Subcutaneous abdominal adipose tissue (tissue), 5 donors: ENCODE measurements around the gene NPDC1.

ENCODE experiments used
- H3K27ac ChIP-seq: one replicate; pipeline ENCODE4 v1.7.0; 2013; ENCODE audit warnings: low read depth, mild to moderate bottlenecking, inconsistent platforms, low read length, moderate library complexity
- H3K27me3 ChIP-seq, 5 donors: one replicate each; pipeline ENCODE4 v1.7.0; 2013; ENCODE audit warnings: low read length in 5 of 5, inconsistent platforms in 1 of 5; ENCODE audit not compliant: control insufficient read depth in 5 of 5, insufficient read depth in 4 of 5
- H3K36me3 ChIP-seq, 5 donors: one replicate each; pipeline ENCODE4 v1.7.0; 2013; ENCODE audit warnings: low read length in 5 of 5; ENCODE audit not compliant: control insufficient read depth in 5 of 5, insufficient read depth in 5 of 5
- H3K4me1 ChIP-seq, 5 donors: one replicate each; pipeline ENCODE4 v1.7.0; 2013; ENCODE audit warnings: low read length in 5 of 5, mild to moderate bottlenecking in 3 of 5, moderate library complexity in 1 of 5; ENCODE audit not compliant: control insufficient read depth in 5 of 5, insufficient read depth in 5 of 5
- H3K4me3 ChIP-seq, 5 donors: one replicate each; pipeline ENCODE4 v1.7.0; 2013; ENCODE audit warnings: low read length in 5 of 5, low read depth in 1 of 5
- H3K9ac ChIP-seq, 5 donors: one replicate each; pipeline ENCODE4 v1.7.0; 2013; ENCODE audit warnings: low read length in 5 of 5, mild to moderate bottlenecking in 4 of 5, moderate library complexity in 3 of 5
- H3K9me3 ChIP-seq, 5 donors: one replicate each; pipeline ENCODE4 v1.7.0; 2013; ENCODE audit warnings: low read length in 5 of 5; ENCODE audit not compliant: control insufficient read depth in 5 of 5
- donor health status: healthy.
- donor health status: healthy.
- donor health status: healthy.
- donor health status: healthy.
- donor health status: healthy.

Gene NPDC1

DNA sequence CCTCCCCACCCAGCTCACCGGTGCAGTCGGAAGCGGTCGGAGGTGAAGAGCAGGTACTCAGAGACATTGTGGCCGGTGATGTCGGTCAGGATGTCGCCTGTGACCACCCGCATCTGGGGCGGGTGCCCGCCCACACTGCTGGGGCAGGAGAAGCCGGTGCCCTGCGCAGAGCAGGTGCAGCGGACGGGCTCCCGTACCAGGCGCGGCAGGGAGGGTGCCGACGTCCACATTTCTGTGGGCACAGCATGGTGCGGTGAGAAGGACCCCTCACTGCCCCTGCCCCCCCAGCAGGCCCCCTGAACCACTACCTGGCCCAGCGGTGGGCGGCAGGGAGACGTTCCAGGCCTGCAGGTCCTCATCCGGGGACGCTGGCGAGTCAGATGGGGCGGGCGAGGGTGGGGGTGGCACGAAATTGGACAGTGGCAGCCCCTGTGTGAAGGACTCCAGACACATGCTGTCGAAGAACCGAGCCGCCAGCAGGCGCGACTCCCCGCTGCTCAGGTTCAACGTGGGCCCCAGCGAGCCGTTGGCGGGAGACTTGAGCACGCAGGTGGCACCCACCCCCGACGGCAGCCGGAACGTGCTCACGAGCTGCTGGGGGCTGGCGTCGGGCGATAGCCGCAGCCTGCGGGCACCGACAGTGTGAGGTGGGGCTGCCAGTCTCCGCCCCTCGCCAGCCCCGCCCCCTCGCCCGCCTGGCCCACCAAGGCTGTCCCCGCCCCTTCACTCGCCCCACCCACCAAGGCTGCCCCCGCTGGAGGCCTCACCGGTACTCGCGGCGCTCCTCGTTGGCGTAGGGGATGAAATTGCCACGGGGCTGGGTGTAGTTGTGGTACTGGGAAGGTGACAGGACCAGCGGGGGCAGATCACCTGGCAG is 33.0 kb downstream of the NPDC1 start:
- H3K9ac ChIP-seq: no peak overlapping the region
- H3K9me3 ChIP-seq: no peaks in the 10 kb centered on the region
- no peaks in the 10 kb centered on the region for H3K4me1 ChIP-seq
- peaks cover 0 to 86% (median 69%) of the 10 kb centered on the region in 5 donors for H3K36me3 ChIP-seq
- H3K4me3 ChIP-seq: no peak overlapping the region
- no peaks in the 10 kb centered on the region for H3K27me3 ChIP-seq
- no peak overlapping the region for H3K27ac ChIP-seq

DNA sequence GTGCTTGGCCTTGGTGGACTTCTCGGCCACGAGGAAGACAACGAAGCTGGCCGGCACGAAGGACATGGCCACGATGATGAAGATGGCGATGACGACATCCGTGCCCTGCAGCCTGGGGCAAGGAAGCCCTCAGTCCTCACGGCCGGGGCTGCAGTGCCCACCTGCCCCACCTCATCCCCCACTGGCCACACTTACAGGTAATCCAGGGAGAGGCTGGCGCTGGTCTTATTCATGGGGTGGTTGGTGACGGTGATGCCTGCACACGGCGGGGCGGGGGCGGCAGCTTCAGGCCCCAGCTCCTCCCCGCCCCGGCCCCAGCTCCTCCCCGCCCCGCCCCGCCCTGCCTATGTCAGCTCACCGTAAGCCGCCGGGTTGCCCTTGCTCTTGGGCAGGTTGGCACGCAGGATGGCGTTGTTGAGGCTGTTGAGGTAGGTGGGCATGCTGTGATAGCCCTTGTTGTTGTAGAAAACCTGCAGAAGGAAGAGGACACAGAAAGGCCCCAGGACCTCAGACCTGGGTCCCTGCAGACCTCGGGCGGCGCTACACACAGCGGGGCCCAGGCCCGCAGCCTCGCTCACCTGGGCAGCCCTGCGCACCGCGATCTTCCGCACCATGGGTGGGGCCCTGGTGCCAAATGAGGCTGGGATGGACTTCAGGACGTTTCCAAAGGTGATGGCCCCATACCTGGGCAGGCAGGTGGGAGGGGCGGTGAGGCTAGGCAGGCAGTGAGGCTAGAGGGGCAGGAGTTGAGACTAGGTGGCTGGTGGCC is 33.9 kb downstream of the NPDC1 start:
- no peak overlapping the region for H3K27ac ChIP-seq
- H3K4me1 ChIP-seq: no peaks in the 10 kb centered on the region
- no peak overlapping the region for H3K4me3 ChIP-seq
- H3K9me3 ChIP-seq: no peaks in the 10 kb centered on the region
- no peak overlapping the region for H3K9ac ChIP-seq
- no peaks in the 10 kb centered on the region for H3K27me3 ChIP-seq
- peaks cover 0 to 84% (median 64%) of the 10 kb centered on the region in 5 donors for H3K36me3 ChIP-seq

DNA sequence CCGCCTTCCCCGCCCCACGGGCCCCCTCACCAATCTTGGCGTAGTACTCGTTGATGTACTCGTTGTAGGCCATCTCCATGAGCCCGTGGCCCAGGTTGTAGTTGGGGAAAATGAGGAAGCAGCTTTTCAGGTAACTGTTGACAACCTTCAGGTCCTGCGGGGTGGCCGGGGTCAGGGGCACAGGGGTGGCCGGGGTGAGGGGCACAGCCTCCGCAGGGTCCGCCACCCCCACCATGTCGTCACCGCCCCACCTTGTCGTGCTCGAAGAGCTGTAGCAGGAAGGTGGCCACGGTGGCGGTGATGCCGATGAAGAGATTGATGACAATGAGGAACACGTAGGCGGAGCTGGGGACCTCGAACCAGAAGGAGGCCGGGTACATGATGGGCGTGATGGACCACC is 34.8 kb downstream of the NPDC1 start:
- Histone ChIP-seq H3K4me1 (no peaks in the 10 kb centered on the region), H3K27me3 (no peaks in the 10 kb centered on the region), H3K9me3 (no peaks in the 10 kb centered on the region), H3K36me3 (peaks cover 0 to 75% (median 57%) of the 10 kb centered on the region in 5 donors), H3K27ac (no peak overlapping the region), H3K9ac (no peak overlapping the region), H3K4me3 (no peak overlapping the region)

- Histone ChIP-seq H3K27me3 (no peaks in the 10 kb centered on the region), H3K4me1 (no peaks in the 10 kb centered on the region), H3K9ac (no peak overlapping the region), H3K4me3 (no peak overlapping the region), H3K9me3 (no peaks in the 10 kb centered on the region), H3K36me3 (peaks cover 0 to 65% (median 48%) of the 10 kb centered on the region in 5 donors), H3K27ac (no peak overlapping the region)
These were observed 35.8 kb downstream of the NPDC1 start for GRCh38 chr9:137009938-137010732.

DNA sequence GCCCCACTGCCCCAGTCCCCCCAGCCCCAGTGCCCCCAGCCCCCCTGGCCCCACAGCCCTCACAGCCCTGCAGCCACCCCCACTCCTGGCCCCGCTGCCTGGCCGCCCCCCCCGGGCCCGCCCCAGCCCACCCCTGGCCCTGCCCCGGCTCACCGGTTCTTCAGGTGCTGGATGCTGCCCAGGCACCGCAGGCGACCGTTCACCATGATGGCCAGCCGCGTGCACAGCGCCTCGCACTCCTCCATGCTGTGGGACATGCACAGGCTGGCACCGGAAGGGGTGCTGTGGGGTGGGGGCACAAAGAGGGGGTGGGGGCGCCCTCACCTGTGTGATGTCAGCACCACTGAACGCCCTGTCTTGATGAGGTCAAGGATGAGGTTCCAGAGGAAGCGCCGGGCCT is 36.8 kb downstream of the NPDC1 start:
- Histone ChIP-seq H3K4me1 (no peaks in the 10 kb centered on the region), H3K9ac (no peak overlapping the region), H3K9me3 (peaks cover 0 to 3% (median 0%) of the 10 kb centered on the region in 5 donors), H3K36me3 (peaks cover 0 to 56% (median 39%) of the 10 kb centered on the region in 5 donors), H3K27me3 (no peaks in the 10 kb centered on the region), H3K4me3 (no peak overlapping the region), H3K27ac (no peak overlapping the region)

GRCh38 chr9:137008312-137008711 is 37.7 kb downstream of the NPDC1 start:
- no peak overlapping the region for H3K9ac ChIP-seq
- peaks cover 0 to 47% (median 32%) of the 10 kb centered on the region in 5 donors for H3K36me3 ChIP-seq
- no peaks in the 10 kb centered on the region for H3K27me3 ChIP-seq

GRCh38 chr9:137007816-137008270 is 38.1 kb downstream of the NPDC1 start:
- Histone ChIP-seq H3K4me3 (no peak overlapping the region), H3K27me3 (no peaks in the 10 kb centered on the region), H3K9ac (no peak overlapping the region), H3K36me3 (peaks cover 0 to 44% (median 30%) of the 10 kb centered on the region in 5 donors), H3K27ac (no peak overlapping the region), H3K9me3 (peaks cover 0 to 3% (median 0%) of the 10 kb centered on the region in 5 donors), H3K4me1 (no peaks in the 10 kb centered on the region)

More at GRCh38 chr9:137008312-137008711, 37.7 kb downstream of the NPDC1 start:
- Histone ChIP-seq H3K4me3 (no peak overlapping the region), H3K9me3 (peaks cover 0 to 3% (median 0%) of the 10 kb centered on the region in 5 donors), H3K27ac (no peak overlapping the region), H3K4me1 (no peaks in the 10 kb centered on the region)

GRCh38 chr9:137007108-137007815 is 38.7 kb downstream of the NPDC1 start:
- Histone ChIP-seq H3K9me3 (peaks cover 0 to 3% (median 0%) of the 10 kb centered on the region in 5 donors), H3K4me1 (no peaks in the 10 kb centered on the region), H3K9ac (no peak overlapping the region), H3K4me3 (no peak overlapping the region), H3K27me3 (no peaks in the 10 kb centered on the region), H3K27ac (no peak overlapping the region), H3K36me3 (peaks cover 0 to 38% (median 25%) of the 10 kb centered on the region in 5 donors)
